Hepatocyte (in vitro differentiated cells): ENCODE results near the gene WASHC2A.
"Not testable (repeated sequence)": the region's sequence is repeated elsewhere in the genome, so short reads cannot be mapped to it uniquely, and the experiment has no call there.

ENCODE experiments used
- EZH2phosphoT487 ChIP-seq: fragments of 200-600 bp; sonication (generic); IDR thresholded peaks from one replicate; pipeline ENCODE4 v1.6.1; 2018; ENCODE audit warnings: antibody characterized with exemption, mild to moderate bottlenecking, low read depth, moderate library complexity; ENCODE audit not compliant: unreplicated experiment, severe bottlenecking
- TF ChIP-seq, protein P1 (sequence below): fragments of 200-600 bp; sonication (generic); IDR thresholded peaks from 2 replicates; pipeline ENCODE4 v1.5.1; 2016; ENCODE audit warnings: antibody characterized with exemption, mild to moderate bottlenecking; ENCODE audit not compliant: poor library complexity

GRCh38 chr10:50101139-50101582 lies 33.4 kb downstream of the WASHC2A start:
- TF ChIP-seq, protein P1, sequence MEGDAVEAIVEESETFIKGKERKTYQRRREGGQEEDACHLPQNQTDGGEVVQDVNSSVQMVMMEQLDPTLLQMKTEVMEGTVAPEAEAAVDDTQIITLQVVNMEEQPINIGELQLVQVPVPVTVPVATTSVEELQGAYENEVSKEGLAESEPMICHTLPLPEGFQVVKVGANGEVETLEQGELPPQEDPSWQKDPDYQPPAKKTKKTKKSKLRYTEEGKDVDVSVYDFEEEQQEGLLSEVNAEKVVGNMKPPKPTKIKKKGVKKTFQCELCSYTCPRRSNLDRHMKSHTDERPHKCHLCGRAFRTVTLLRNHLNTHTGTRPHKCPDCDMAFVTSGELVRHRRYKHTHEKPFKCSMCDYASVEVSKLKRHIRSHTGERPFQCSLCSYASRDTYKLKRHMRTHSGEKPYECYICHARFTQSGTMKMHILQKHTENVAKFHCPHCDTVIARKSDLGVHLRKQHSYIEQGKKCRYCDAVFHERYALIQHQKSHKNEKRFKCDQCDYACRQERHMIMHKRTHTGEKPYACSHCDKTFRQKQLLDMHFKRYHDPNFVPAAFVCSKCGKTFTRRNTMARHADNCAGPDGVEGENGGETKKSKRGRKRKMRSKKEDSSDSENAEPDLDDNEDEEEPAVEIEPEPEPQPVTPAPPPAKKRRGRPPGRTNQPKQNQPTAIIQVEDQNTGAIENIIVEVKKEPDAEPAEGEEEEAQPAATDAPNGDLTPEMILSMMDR: not testable (repeated sequence)
- not testable (repeated sequence) for TF ChIP-seq EZH2phosphoT487
